ENCODE measurements around the gene TTLL10.

TTLL10 gene

DNA sequence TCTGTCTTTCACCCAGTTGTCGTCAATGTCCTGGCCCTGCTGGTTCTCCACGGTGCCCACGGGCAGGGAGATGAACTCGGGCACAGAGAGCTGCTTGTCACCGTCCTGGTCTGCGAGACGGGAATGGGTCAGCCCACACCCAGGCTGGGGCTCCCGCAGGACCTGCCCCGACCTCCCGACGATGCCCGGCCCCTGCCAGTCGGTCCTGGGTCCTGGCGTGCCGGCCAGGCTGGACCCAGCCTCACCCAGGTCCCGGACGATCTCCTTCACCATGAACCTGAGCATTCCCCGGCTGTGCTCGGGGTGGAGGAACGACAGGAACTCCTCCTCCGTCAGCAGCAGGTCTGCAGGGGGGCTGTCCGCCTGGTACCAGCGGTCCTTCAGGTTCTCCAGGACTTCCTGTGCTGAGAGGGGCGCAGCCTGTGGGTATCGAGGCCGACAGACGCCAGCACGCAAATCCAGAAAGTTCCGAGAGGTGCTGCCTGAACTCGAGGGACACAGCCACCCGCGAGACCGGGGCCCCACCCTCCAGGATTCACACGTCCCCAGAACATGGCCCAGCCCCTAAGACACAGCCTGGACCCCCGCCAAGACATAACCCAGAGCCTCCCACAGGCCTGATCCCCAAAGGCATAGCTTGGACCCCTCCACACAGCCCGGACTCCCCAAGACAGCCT lies 45.0 kb downstream of the TTLL10 start:
- Histone ChIP-seq H3K27me3 (ENCODE audit: insufficient read depth, low read length) (no peaks in the 10 kb centered on the region), H3K36me3 (ENCODE audit: insufficient read depth, low read length) (peaks cover 53% of the 10 kb centered on the region), H2AFZ (ENCODE audit: low read depth, low read length) (no peak overlapping the region), H3K4me3 (ENCODE audit: low read length) (no peak overlapping the region), H3K9me3 (ENCODE audit: low read length) (no peaks in the 10 kb centered on the region), H3K4me1 (ENCODE audit: insufficient read depth, low read length) (no peaks in the 10 kb centered on the region)

DNA sequence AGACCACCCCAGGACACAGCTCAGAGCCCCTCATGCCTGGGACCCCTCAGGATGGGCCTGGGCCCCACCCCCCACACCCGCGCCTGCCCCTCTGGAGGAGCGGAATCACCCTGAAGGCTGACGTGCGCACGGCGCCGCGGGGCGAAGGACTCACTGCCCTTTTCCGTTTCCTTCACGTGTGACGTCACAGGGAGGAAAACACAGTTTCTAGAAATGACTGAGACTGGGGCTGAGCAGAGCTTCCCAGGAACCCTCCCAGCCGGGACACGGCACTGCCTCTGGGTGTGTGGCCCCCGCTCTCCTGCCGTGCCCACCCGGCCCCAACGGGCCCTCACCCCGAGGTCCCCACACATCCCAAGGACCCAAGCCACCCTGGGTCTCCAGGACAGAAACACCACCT lies 45.7 kb downstream of the TTLL10 start:
- H3K4me1 ChIP-seq (ENCODE audit: insufficient read depth, low read length) = no peaks in the 10 kb centered on the region
- H3K9me3 ChIP-seq (ENCODE audit: low read length) = no peaks in the 10 kb centered on the region
- H2AFZ ChIP-seq (ENCODE audit: low read depth, low read length) = no peak overlapping the region
- no peak overlapping the region for H3K4me3 ChIP-seq (ENCODE audit: low read length)
- peaks cover 53% of the 10 kb centered on the region for H3K36me3 ChIP-seq (ENCODE audit: insufficient read depth, low read length)
- no peaks in the 10 kb centered on the region for H3K27me3 ChIP-seq (ENCODE audit: insufficient read depth, low read length)

DNA sequence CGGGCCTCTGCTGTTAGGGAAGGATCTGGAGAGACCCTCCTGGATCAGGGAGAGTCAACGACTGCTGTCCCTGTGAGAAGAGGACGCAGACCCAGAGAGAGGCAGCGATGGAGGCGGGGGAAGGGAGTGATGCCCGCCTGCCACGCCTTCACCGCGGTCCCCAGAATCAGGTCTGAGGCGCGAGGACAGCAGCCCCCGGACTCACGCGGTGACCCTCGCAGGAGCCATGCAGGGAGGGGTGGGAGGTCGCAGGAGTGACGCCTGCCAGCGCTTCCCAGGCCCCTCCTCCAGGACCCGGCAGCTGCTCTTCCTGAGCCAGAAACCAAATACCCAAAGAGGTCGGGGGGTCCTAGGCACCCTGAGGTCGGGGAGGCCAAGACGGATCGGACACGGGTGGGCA lies 46.5 kb downstream of the TTLL10 start:
- peaks cover 62% of the 10 kb centered on the region for H3K36me3 ChIP-seq (ENCODE audit: insufficient read depth, low read length)
- no peaks in the 10 kb centered on the region for H3K4me1 ChIP-seq (ENCODE audit: insufficient read depth, low read length)
- H2AFZ ChIP-seq (ENCODE audit: low read depth, low read length) = no peak overlapping the region
- no peaks in the 10 kb centered on the region for H3K9me3 ChIP-seq (ENCODE audit: low read length)
- H3K4me3 ChIP-seq (ENCODE audit: low read length) = no peak overlapping the region
- no peaks in the 10 kb centered on the region for H3K27me3 ChIP-seq (ENCODE audit: insufficient read depth, low read length)

DNA sequence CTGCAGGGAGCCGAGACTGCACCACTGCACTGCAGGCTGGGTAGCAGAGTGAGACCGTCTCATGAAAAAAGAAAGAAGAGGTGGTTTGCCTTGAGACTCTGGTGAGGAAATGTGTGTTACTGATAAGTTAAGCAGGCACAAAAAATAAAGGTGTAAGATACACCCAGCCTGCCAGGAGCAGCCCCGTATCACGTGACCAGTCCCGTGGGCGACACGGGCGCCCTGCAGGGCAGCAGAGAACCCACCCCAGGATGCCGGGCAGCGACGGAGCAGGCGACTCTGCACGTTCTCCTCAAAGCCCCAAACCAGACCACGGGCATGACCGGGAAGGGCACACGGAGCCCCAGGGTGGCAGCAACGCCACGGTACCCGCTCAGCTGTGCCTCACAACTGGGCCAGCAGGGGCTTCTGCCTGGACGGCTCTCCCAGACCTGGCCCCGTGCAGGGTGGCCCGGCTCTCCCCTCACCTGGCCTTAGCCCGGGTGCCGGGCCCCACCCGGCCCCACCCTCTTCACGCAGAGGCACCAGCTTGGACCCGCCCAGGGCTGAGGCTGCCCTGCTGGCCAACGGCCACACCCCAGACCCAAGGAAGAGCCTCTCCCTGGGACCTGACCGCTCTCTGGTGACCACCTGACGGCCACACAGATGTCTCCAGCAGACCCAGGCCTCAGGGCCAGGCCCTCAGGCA lies 48.4 kb downstream of the TTLL10 start:
- Histone ChIP-seq H3K4me3 (ENCODE audit: low read length) (no peak overlapping the region), H3K36me3 (ENCODE audit: insufficient read depth, low read length) (peaks cover 64% of the 10 kb centered on the region), H2AFZ (ENCODE audit: low read depth, low read length) (no peak overlapping the region), H3K4me1 (ENCODE audit: insufficient read depth, low read length) (no peaks in the 10 kb centered on the region), H3K9me3 (ENCODE audit: low read length) (no peaks in the 10 kb centered on the region), H3K27me3 (ENCODE audit: insufficient read depth, low read length) (no peaks in the 10 kb centered on the region)

DNA sequence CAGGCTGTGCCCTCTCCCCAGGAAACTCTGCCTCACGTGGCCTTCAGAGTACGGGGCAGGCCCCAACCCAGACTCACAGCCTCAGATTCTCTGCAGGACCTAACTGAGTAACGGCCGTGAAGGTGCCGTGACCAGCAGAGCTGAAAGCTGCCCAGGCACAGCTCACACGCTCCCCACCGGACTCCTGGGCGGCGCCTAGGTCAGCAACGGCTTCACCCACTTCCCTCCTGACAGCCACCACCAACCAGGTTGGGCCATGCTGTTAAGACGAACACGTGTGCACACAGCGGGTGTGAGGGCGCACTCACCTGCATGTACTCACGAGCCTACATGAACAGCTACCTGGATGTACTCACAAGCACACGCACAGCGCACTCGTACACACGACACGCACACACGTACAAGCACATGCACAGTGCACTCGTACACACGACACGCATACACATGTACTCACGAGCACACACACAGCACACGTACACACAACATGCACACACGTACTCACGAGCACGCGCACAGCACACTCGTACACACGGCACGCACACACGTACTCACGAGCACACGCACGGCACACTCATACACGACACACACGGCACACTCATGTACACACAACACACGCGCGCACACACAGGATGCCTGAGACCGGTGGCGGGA lies 49.0 kb downstream of the TTLL10 start:
- H3K9me3 ChIP-seq (ENCODE audit: low read length) = no peaks in the 10 kb centered on the region
- H3K4me1 ChIP-seq (ENCODE audit: insufficient read depth, low read length) = no peaks in the 10 kb centered on the region
- no peak overlapping the region for H2AFZ ChIP-seq (ENCODE audit: low read depth, low read length)
- peaks cover 61% of the 10 kb centered on the region for H3K36me3 ChIP-seq (ENCODE audit: insufficient read depth, low read length)
- no peaks in the 10 kb centered on the region for H3K27me3 ChIP-seq (ENCODE audit: insufficient read depth, low read length)
- no peak overlapping the region for H3K4me3 ChIP-seq (ENCODE audit: low read length)

DNA sequence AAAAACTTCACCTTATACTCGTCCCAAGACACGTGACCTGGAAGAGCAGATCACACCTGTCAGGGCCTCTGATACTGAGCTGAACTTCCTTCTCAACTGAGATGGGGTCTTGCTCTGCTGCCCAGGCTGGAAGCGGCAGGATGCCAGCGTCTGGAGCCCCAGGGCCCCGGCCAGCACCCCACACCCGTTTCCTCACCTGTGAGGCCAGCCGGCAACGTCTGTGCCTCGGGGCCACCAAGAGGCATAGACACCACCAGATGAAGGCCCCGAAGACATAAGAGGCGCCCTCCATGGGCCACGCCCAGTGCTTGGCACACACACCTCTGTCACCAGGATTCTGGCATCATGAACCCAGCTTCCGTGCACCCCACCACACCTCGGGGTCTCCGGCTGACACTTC lies 49.6 kb downstream of the TTLL10 start:
- Histone ChIP-seq H3K9me3 (ENCODE audit: low read length) (no peaks in the 10 kb centered on the region), H2AFZ (ENCODE audit: low read depth, low read length) (no peak overlapping the region), H3K27me3 (ENCODE audit: insufficient read depth, low read length) (no peaks in the 10 kb centered on the region), H3K36me3 (ENCODE audit: insufficient read depth, low read length) (peaks cover 61% of the 10 kb centered on the region), H3K4me3 (ENCODE audit: low read length) (no peak overlapping the region), H3K4me1 (ENCODE audit: insufficient read depth, low read length) (no peaks in the 10 kb centered on the region)

DNA sequence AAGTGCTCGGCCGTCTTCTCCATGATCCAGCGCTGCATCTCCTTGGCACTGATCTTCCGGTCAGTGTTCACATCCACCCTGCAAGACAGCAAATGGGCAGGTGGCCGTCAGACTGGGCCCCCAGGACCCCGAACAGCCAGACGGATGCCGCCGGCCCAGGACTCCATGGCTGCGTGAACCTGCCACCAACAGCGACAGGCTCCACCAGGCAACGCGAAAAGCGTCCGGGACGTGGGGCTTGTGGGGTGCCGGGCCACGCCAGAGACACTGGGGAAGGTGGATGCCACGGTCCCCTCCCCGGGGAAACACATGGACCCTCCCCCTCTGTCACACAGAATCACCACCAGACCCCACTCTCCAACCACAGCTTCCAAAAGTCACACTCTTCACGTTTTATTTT lies 50.2 kb downstream of the TTLL10 start:
- no peak overlapping the region for H2AFZ ChIP-seq (ENCODE audit: low read depth, low read length)
- H3K27me3 ChIP-seq (ENCODE audit: insufficient read depth, low read length) = no peaks in the 10 kb centered on the region
- no peak overlapping the region for H3K4me3 ChIP-seq (ENCODE audit: low read length)
- peaks cover 61% of the 10 kb centered on the region for H3K36me3 ChIP-seq (ENCODE audit: insufficient read depth, low read length)
- no peaks in the 10 kb centered on the region for H3K9me3 ChIP-seq (ENCODE audit: low read length)
- no peaks in the 10 kb centered on the region for H3K4me1 ChIP-seq (ENCODE audit: insufficient read depth, low read length)

DNA sequence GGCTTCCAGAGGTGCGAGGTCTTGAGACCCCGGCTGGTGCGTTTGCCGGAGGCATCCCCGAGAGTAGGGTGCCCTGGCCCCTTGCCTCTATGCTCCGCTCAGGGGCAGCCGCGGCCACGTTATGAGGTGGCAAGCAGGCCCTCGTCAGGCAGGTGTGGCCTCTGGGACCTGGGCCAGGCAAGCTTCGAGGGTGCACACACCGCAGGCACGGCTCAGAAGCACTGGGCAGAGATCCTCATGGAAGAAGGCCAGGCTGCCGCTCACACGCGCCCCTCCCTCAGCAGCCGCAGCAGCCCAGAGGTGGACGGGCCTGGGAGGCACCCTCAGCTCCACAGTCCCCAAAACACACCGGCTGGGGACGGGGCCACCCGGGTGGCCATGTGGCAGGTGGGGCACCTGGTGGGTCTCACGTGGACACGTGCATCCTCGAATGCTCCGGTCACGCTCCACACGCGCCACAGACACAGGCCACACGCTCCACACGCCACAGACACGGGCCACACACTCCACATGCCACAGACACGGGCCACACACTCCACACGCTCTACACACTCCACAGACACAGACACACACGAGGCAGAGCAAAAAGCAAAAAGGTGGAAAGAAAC lies 51.7 kb downstream of the TTLL10 start:
- H3K4me3 ChIP-seq (ENCODE audit: low read length) = no peak overlapping the region
- peaks cover 4% of the 10 kb centered on the region for H3K4me1 ChIP-seq (ENCODE audit: insufficient read depth, low read length)
- H3K27me3 ChIP-seq (ENCODE audit: insufficient read depth, low read length) = no peaks in the 10 kb centered on the region
- no peak overlapping the region for H2AFZ ChIP-seq (ENCODE audit: low read depth, low read length)
- H3K36me3 ChIP-seq (ENCODE audit: insufficient read depth, low read length) = peaks cover 59% of the 10 kb centered on the region
- H3K9me3 ChIP-seq (ENCODE audit: low read length) = no peaks in the 10 kb centered on the region

DNA sequence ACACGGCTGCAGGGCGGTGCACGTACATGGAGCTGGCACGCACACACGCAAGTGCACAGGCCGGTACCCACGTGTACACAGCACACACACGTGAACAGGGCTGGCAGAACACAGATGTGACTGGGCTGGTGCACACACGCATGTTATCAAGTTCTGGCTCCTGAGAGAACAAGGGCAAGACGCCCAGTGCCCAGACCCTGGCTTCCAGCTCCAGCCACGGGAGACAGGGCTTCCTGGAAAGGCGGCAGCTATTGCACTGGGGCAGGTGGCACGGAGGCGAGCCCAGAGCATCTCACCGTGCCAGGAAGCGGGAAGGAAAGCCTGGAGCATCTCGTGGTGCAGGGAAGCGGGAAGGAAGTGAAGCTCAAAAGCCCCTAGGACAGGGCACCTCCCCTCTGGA lies 52.2 kb downstream of the TTLL10 start:
- no peaks in the 10 kb centered on the region for H3K9me3 ChIP-seq (ENCODE audit: low read length)
- peaks cover 54% of the 10 kb centered on the region for H3K36me3 ChIP-seq (ENCODE audit: insufficient read depth, low read length)

DNA sequence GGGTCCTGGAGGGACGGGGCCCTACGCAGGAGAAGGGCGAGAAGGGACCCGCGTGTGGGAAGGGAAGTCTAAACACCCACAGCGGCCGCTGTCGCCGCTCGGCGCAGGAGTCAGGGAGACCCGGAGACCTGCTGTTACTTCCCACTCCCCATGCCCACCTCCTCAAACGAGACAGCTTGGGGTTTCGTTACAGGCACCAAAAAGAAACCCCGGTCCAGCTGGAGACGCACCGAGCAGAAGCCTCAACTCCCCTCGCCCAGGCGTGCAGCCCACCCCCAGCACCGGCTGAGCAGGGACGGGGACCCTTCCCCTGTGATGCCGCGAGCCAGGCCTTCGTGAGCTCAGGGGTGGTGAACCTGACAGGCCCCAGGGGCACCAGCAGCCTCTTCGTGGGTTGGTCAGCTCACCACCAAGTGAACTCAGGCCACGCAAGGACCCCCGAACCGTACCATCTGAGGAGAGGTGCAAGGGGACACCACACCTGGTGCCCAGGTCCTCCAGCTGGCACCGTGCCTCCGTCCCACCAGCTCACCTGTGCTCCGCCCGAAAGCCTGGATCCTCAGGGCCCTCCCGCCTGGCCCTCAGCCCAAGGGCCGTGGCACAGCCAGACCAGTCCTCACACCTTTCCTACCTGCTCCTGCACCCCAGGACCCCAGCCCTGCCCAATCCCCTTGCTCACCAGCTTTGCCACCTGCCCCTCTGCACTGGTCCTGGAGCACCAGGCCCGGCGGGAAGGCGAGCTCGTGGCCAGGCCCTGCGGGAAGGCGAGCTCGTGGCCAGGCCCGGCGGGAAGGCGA lies 53.1 kb downstream of the TTLL10 start:
- no peak overlapping the region for H2AFZ ChIP-seq (ENCODE audit: low read depth, low read length)
- H3K36me3 ChIP-seq (ENCODE audit: insufficient read depth, low read length) = peaks cover 53% of the 10 kb centered on the region
- no peaks in the 10 kb centered on the region for H3K27me3 ChIP-seq (ENCODE audit: insufficient read depth, low read length)
- H3K9me3 ChIP-seq (ENCODE audit: low read length) = no peaks in the 10 kb centered on the region
- H3K4me3 ChIP-seq (ENCODE audit: low read length) = no peak overlapping the region
- peaks cover 13% of the 10 kb centered on the region for H3K4me1 ChIP-seq (ENCODE audit: insufficient read depth, low read length)

More for the DNA sequence above, 52.2 kb downstream of the TTLL10 start:
- H2AFZ ChIP-seq (ENCODE audit: low read depth, low read length) = no peak overlapping the region
- no peaks in the 10 kb centered on the region for H3K27me3 ChIP-seq (ENCODE audit: insufficient read depth, low read length)
- H3K4me1 ChIP-seq (ENCODE audit: insufficient read depth, low read length) = peaks cover 8% of the 10 kb centered on the region
- H3K4me3 ChIP-seq (ENCODE audit: low read length) = no peak overlapping the region

DNA sequence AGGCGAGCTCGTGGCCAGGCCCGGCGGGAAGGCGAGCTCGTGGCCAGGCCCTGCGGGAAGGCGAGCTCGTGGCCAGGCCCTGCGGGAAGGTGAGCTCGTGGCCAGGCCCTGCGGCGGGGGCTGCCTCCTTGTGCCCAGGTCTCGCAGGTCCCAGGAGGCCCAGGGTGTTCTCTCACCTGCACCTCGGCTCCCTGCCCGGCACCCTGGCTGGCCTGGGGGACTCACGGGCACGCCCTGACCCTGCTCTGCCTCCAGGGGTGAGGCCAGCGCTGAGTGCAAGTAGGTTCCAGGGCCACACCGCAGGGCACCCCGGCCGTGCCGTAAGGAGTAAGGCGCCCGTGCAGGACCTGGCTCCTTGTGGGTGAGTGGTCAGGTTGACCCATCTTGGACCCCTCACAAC lies 53.7 kb downstream of the TTLL10 start:
- H3K9me3 ChIP-seq (ENCODE audit: low read length) = no peaks in the 10 kb centered on the region
- H3K4me1 ChIP-seq (ENCODE audit: insufficient read depth, low read length) = peaks cover 13% of the 10 kb centered on the region
- no peak overlapping the region for H3K4me3 ChIP-seq (ENCODE audit: low read length)
- no peak overlapping the region for H2AFZ ChIP-seq (ENCODE audit: low read depth, low read length)
- H3K27me3 ChIP-seq (ENCODE audit: insufficient read depth, low read length) = no peaks in the 10 kb centered on the region
- peaks cover 48% of the 10 kb centered on the region for H3K36me3 ChIP-seq (ENCODE audit: insufficient read depth, low read length)

DNA sequence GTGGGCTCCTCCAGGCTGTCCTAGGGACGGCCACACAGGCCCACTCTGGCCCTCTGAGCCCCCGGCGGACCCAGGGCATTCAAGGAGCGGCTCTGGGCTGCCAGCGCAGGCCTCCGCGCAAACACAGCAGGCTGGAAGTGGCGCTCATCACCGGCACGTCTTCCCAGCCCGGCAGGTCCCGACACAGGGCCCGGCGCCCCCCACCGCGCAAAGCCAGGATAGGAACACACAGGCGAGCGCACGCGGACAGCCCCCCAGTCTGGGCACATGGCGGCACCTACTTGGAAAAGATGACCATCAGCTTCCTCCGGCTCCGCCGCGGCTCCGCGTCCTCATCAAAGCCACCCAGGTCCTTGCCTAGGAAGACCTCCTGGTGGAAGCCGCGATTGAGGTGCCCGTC lies 54.5 kb downstream of the TTLL10 start:
- Histone ChIP-seq H2AFZ (ENCODE audit: low read depth, low read length) (no peak overlapping the region), H3K36me3 (ENCODE audit: insufficient read depth, low read length) (peaks cover 43% of the 10 kb centered on the region), H3K4me3 (ENCODE audit: low read length) (no peak overlapping the region), H3K27me3 (ENCODE audit: insufficient read depth, low read length) (no peaks in the 10 kb centered on the region), H3K4me1 (ENCODE audit: insufficient read depth, low read length) (peaks cover 19% of the 10 kb centered on the region), H3K9me3 (ENCODE audit: low read length) (peaks cover 2% of the 10 kb centered on the region)

Data from neuron (in vitro differentiated cells).